Measurements from ENCODE around the gene CFAP74. TPM values are rescaled to one million over a fixed set of nuclear protein-coding genes. Genes with fewer than 3 reads are reported as not detected.

Gene CFAP74
- total and polyA plus RNA-seq, 2 of the 4 experiments (the other 2 are of a cell fraction), result not detected

DNA sequence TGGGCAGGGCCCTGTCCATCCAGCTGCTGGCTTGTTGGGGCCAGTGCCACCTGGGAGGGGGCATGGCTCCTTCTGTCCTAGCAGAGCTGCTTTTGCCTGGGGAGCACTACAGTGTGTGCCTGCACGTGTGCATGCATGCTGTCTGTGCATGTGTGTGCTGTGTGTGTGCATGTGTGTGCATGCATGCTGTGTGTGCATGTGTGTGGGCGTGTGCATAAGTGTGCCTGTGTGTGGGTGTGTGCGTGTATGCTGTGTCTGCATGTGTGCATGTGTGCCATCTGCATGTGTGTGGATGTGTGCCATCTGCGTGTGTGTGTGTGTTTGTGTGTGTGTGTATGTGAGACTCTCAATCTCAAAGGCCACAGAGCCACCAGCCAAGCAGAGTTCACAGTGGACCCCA, 38.3 kb upstream of the CFAP74 start:
- dilution Hi-C loops (cut with HindIII; ENCODE audit: low sequenced_read_pairs, unreplicated experiment), result no loop called here
- no peaks in the 10 kb centered on the region for H3K36me3 ChIP-seq (ENCODE audit: control insufficient read depth, insufficient read depth, low read length)
- POLR2A ChIA-PET (ENCODE audit: unreplicated experiment), result no interaction called here

More for the DNA sequence above, 38.3 kb upstream of the CFAP74 start:
- ATAC-seq (ENCODE audit: low read depth), result no peak
- in situ Hi-C loops (cut with MboI; ENCODE audit: low sequenced_read_pairs), result loop anchor here (10.0 kb wide), 1 partner anchor 87 kb away; no protein-coding TSS in a partner anchor
- no peak overlapping the region for H3K4me3 ChIP-seq (ENCODE audit: insufficient read depth, low read depth, low read length)
- H2BK20ac ChIP-seq (ENCODE audit: low read depth, low read length), result no peak overlapping the region
- H3K9me1 ChIP-seq (ENCODE audit: insufficient read depth, low read length), result no peaks in the 10 kb centered on the region
- H3K4me1 ChIP-seq (ENCODE audit: control insufficient read depth, insufficient read depth, low read length), result peaks cover 2% of the 10 kb centered on the region; the same call in 1 of the 2 replicates
- H2AFZ ChIP-seq (replicated peaks; ENCODE audit: low read length, poor library complexity), result peak overlapping the region; percentile 41
- H2BK120ac ChIP-seq (ENCODE audit: low read depth, low read length), result no peak overlapping the region
- no peak for DNase-seq
- no TSS peak for BruUV-seq (replicated peaks)
- intact Hi-C loops (cut with micrococcal nuclease), result no loop called here
- no peak overlapping the region for H3K56ac ChIP-seq (ENCODE audit: extremely low read depth, insufficient read depth, low read length)
- CTCF ChIA-PET, result no interaction called here
- H3K79me1 ChIP-seq (ENCODE audit: low read depth in 1 of 2, low read length in 2 of 2), result no peaks in the 10 kb centered on the region
- whole genome bisulfite sequencing, 2 experiments (ENCODE audit: extremely low coverage in 2 of 2, insufficient read length in 1 of 2), result 80% methylated on average over 1 of the region's 4 CpGs; no CpG with 5 or more reads in 1 of the 2 experiments
- no peak overlapping the region for H3K14ac ChIP-seq (replicated peaks; ENCODE audit: low read depth, low read length)
- H4K20me1 ChIP-seq (ENCODE audit: insufficient read depth, low read length), result no peaks in the 10 kb centered on the region; the same call in 1 of the 2 replicates
- H3K4me2 ChIP-seq (ENCODE audit: low read depth, low read length), result no peak overlapping the region
- H3K18ac ChIP-seq (ENCODE audit: low read depth, low read length), result no peak overlapping the region
- H3K9me3 ChIP-seq (ENCODE audit: control insufficient read depth, insufficient read depth, low read length), result peaks cover 5% of the 10 kb centered on the region; the same call in 1 of the 2 replicates
- H2AK5ac ChIP-seq (ENCODE audit: low read depth, low read length), result no peak overlapping the region
- H3K27ac ChIP-seq (ENCODE audit: insufficient read depth, low read length), result no peak overlapping the region
- no peak overlapping the region for H2BK5ac ChIP-seq (ENCODE audit: low read depth, low read length, poor library complexity, severe bottlenecking)
- no peak overlapping the region for H4K8ac ChIP-seq (ENCODE audit: low read depth in 2 of 2, low read length in 2 of 2)
- no peak overlapping the region for H3K9ac ChIP-seq (ENCODE audit: low read depth, low read length)
- H2AK9ac ChIP-seq (replicated peaks; ENCODE audit: low read depth, low read length, poor library complexity), result no peak overlapping the region
- no peak overlapping the region for H4K91ac ChIP-seq (ENCODE audit: insufficient read depth, low read depth, low read length)
- no peak overlapping the region for H2BK15ac ChIP-seq (ENCODE audit: low read depth, low read length)
- peaks cover 43% of the 10 kb centered on the region for H3K27me3 ChIP-seq (ENCODE audit: control insufficient read depth, insufficient read depth, low read length)
- TF ChIP-seq, protein P1, sequence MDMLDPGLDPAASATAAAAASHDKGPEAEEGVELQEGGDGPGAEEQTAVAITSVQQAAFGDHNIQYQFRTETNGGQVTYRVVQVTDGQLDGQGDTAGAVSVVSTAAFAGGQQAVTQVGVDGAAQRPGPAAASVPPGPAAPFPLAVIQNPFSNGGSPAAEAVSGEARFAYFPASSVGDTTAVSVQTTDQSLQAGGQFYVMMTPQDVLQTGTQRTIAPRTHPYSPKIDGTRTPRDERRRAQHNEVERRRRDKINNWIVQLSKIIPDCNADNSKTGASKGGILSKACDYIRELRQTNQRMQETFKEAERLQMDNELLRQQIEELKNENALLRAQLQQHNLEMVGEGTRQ (IDR thresholded peaks at IDR 0.05; ENCODE audit: low read depth, low read length), result no peak
- TF ChIP-seq MAZ (IDR thresholded peaks at IDR 0.05; ENCODE audit: borderline replicate concordance, low read depth, low read length) (no peak), RFX5 (IDR thresholded peaks at IDR 0.05; ENCODE audit: low read depth, low read length) (no peak), MXI1 (IDR thresholded peaks at IDR 0.05; ENCODE audit: borderline replicate concordance, low read depth, low read length) (no peak), FOS (IDR thresholded peaks at IDR 0.05; ENCODE audit: low read depth, low read length) (no peak), BHLHE40 (IDR thresholded peaks at IDR 0.05; ENCODE audit: low read depth, low read length) (no peak), MAFK (IDR thresholded peaks at IDR 0.05; ENCODE audit: low read depth, low read length) (no peak), POLR2A (IDR thresholded peaks at IDR 0.05; ENCODE audit: low read depth, low read length) (no peak), RAD21 (IDR thresholded peaks at IDR 0.05; ENCODE audit: low read length) (no peak), CHD1 (IDR thresholded peaks at IDR 0.05; ENCODE audit: low read depth, low read length) (no peak), SMC3 (IDR thresholded peaks at IDR 0.05; ENCODE audit: low read depth, low read length) (no peak), NFE2L2 (IDR thresholded peaks at IDR 0.05; ENCODE audit: low read depth, low read length) (no peak), RCOR1 (IDR thresholded peaks at IDR 0.05; ENCODE audit: insufficient replicate concordance, low read length) (no peak)
- TF ChIP-seq, protein P2, sequence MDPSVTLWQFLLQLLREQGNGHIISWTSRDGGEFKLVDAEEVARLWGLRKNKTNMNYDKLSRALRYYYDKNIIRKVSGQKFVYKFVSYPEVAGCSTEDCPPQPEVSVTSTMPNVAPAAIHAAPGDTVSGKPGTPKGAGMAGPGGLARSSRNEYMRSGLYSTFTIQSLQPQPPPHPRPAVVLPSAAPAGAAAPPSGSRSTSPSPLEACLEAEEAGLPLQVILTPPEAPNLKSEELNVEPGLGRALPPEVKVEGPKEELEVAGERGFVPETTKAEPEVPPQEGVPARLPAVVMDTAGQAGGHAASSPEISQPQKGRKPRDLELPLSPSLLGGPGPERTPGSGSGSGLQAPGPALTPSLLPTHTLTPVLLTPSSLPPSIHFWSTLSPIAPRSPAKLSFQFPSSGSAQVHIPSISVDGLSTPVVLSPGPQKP (IDR thresholded peaks at IDR 0.05; ENCODE audit: borderline replicate concordance, low read depth, low read length), result no peak
- TF ChIP-seq, protein P3, sequence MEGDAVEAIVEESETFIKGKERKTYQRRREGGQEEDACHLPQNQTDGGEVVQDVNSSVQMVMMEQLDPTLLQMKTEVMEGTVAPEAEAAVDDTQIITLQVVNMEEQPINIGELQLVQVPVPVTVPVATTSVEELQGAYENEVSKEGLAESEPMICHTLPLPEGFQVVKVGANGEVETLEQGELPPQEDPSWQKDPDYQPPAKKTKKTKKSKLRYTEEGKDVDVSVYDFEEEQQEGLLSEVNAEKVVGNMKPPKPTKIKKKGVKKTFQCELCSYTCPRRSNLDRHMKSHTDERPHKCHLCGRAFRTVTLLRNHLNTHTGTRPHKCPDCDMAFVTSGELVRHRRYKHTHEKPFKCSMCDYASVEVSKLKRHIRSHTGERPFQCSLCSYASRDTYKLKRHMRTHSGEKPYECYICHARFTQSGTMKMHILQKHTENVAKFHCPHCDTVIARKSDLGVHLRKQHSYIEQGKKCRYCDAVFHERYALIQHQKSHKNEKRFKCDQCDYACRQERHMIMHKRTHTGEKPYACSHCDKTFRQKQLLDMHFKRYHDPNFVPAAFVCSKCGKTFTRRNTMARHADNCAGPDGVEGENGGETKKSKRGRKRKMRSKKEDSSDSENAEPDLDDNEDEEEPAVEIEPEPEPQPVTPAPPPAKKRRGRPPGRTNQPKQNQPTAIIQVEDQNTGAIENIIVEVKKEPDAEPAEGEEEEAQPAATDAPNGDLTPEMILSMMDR (conservative IDR thresholded peaks at IDR 0.05; ENCODE audit: low read depth, low read length), result no peak
- no peak overlapping the region for H3K4ac ChIP-seq (ENCODE audit: low read depth, low read length)
- no peak overlapping the region for H3K23ac ChIP-seq (ENCODE audit: low read depth, low read length)
- H4K5ac ChIP-seq (ENCODE audit: low read depth, low read length), result no peak overlapping the region
